H1 (cell line): ENCODE results near the gene LMAN2. TPM values are rescaled to one million over a fixed set of nuclear protein-coding genes. Genes with fewer than 3 reads are reported as not detected.

Source experiments
- ASH2L ChIP-seq: fragments of 200-600, 300-600 bp; sonication (generic); IDR thresholded peaks from one replicate; pipeline ENCODE4 v1.7.1; 2017; ENCODE audit warnings: low read length
- FOSL1 ChIP-seq: IDR thresholded peaks from 2 replicates; pipeline ENCODE4 v1.6.1; 2011; ENCODE audit warnings: mild to moderate bottlenecking, low read depth, low read length, moderate library complexity; ENCODE audit not compliant: insufficient read depth
- POLR2AphosphoS5 ChIP-seq: IDR thresholded peaks from 2 replicates; pipeline ENCODE4 v1.6.1; 2011; ENCODE audit warnings: low read depth, low read length
- RBBP5 ChIP-seq: IDR thresholded peaks from 2 replicates; pipeline ENCODE4 v1.7.1; 2012; ENCODE audit warnings: low read depth, mild to moderate bottlenecking, inconsistent platforms, low read length, moderate library complexity, borderline replicate concordance
- SIN3A ChIP-seq, 2 experiments: IDR thresholded peaks in 1 of 2; conservative IDR thresholded peaks in 1 of 2; 2 replicates each; pipeline ENCODE4 v1.6.1; 2011 to 2012; ENCODE audit warnings: low read length in 2 of 2, improper control_type of control experiment in 1 of 2, low read depth in 1 of 2, mild to moderate bottlenecking in 1 of 2
- SIX5 ChIP-seq: IDR thresholded peaks from 2 replicates; pipeline ENCODE4 v1.6.1; 2011; ENCODE audit warnings: mild to moderate bottlenecking, low read depth, low read length
- SP4 ChIP-seq: IDR thresholded peaks from 2 replicates; pipeline ENCODE4 v1.6.1; 2012; ENCODE audit warnings: low read length, inconsistent platforms
- TAF7 ChIP-seq: optimal IDR thresholded peaks from 2 replicates; pipeline ENCODE3; 2011; ENCODE audit warnings: low read depth, mild to moderate bottlenecking, inconsistent platforms, low read length, moderate library complexity, borderline replicate concordance
- TBP ChIP-seq: IDR thresholded peaks from 2 replicates; pipeline ENCODE4 v1.6.1; 2011; ENCODE audit warnings: low read depth, low read length, improper control_type of control experiment
- ZNF274 ChIP-seq: IDR thresholded peaks from 2 replicates; pipeline ENCODE4 v1.7.0; 2012; ENCODE audit warnings: low read length, borderline replicate concordance; ENCODE audit errors: extremely low read depth
- polyA plus RNA-seq, 7 experiments: library from polyadenylated mRNA; depleted of rRNA in 3 of 7; stranded (reverse) in 5 of 7; unstranded in 2 of 7; fragments of >200 nt in 5 of 7; fragments of 200-250 nt in 2 of 7; gene quantifications; 1 replicate in 5 of 7; 2 replicates in 1 of 7; 4 replicates in 1 of 7; pipeline versions ENCODE4 v1.2.1 to v1.2.3, GENCODE V29; 2011 to 2013; ENCODE audit warnings: missing spikeins in 2 of 7, mixed read lengths in 2 of 7
- total RNA-seq: library from RNA; stranded (reverse); fragmentation: NEBNext Ultra II Directional; extraction: Animal tissue kit (Norgen Biotek cat#: 25700); gene quantifications from 2 replicates; pipeline ENCODE4 v1.2.1, GENCODE V29; 2021
- TF ChIP-seq, protein P1 (sequence below): IDR thresholded peaks from 2 replicates; pipeline ENCODE4 v1.6.1; 2011; ENCODE audit warnings: low read length, improper control_type of control experiment

The LMAN2 gene
- total and polyA plus RNA-seq, 2 of the 8 experiments (the other 6 are each of a cell fraction or from before 2014, with no cell fraction given) = 116 to 225 TPM

DNA sequence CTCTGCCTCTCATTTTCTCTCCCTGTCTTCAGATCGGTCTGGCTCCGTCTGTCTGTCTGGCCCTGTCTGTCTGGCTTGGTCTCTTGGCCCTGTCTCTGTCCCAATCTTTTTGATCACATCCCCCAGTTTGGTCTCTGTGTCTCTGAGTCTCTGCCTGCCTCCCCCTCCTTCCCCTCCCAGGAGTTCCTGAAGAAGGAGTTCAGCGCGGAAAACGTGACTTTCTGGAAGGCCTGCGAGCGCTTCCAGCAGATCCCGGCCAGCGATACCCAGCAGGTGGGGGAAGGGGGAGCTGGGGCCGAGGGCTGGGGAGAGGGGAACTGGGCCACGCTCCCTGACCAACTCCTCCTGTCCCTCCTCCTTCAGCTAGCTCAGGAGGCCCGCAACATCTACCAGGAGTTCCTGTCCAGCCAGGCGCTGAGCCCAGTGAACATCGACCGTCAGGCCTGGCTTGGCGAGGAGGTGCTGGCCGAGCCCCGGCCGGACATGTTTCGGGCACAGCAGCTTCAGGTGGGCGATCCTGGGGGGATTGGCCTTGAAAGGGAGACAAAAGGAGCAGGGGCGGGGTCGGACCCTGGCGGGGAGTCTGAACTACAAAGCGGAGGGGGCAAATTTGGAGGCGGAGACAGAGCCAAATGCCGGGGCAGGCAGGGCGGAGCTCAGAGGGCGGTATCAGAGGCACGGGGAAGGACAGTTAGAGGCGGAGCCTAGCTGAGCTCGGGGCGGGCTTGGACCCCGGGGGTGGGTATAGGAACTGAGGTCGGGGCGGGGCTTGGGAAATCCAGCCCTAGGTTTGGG lies 15.3 kb upstream of the LMAN2 start (continued):
- TF ChIP-seq FOSL1 (no peak), SP4 (peak; percentile 60; the same call in 1 of the 2 replicates), RBBP5 (no peak; the same call in none of the 2 replicates), TBP (peak; percentile 40; the same call in 1 of the 2 replicates), SIX5 (no peak), POLR2AphosphoS5 (peak; percentile 68), ZNF274 (no peak), SIN3A (conservative IDR thresholded peaks at IDR 0.05 in 1 of 2, IDR thresholded peaks at IDR 0.05 in 1 of 2; ENCODE audit: low read depth in 1 of 2, low read length in 2 of 2) (peak; percentile 27 to 60; a peak in 1 of 4 replicates), ASH2L (peak; percentile 97), TAF7 (peak; percentile 61)
- TF ChIP-seq, protein P1, sequence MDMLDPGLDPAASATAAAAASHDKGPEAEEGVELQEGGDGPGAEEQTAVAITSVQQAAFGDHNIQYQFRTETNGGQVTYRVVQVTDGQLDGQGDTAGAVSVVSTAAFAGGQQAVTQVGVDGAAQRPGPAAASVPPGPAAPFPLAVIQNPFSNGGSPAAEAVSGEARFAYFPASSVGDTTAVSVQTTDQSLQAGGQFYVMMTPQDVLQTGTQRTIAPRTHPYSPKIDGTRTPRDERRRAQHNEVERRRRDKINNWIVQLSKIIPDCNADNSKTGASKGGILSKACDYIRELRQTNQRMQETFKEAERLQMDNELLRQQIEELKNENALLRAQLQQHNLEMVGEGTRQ = no peak
